OCI-LY7 (cell line): ENCODE data around the gene SRGAP2C.
"Not testable (repeated sequence)": the region's sequence is repeated elsewhere in the genome, so short reads cannot be mapped to it uniquely, and the experiment has no call there.

Experiments used
- EZH2phosphoT487 ChIP-seq: fragments of 200-600 bp; sonication (generic); IDR thresholded peaks from 2 replicates; pipeline ENCODE4 v1.6.1; 2018; ENCODE audit warnings: low read depth, borderline replicate concordance, mild to moderate bottlenecking, mixed run types, antibody characterized with exemption, low read length, moderate library complexity, mixed read lengths
- TF ChIP-seq, protein P1 (sequence below): fragments of 200-600 bp; sonication (generic); conservative IDR thresholded peaks from 2 replicates; pipeline ENCODE4 v1.5.1; 2014; ENCODE audit warnings: mild to moderate bottlenecking, antibody characterized with exemption, low read length, moderate library complexity, mixed read lengths

DNA sequence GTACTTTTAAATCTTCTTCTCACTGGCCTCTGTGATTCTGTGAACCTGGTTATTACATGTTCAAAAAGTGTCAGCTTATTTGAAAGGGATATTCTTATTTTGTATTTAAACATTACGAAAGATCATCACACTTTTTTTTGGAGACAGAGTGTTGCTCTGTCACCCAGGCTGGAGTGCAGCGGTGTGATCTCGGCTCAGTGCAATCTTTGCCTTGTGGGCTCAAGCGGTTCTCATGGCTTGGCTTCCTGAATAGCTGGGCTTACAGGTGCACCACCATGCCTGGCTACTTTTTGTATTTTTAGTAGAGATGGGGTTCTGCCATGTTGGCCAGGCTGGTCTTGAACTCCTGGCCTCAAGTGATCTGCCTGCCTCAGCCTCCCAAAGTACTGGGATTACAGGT, 82.3 kb downstream of the SRGAP2C start:
- TF ChIP-seq, protein P1, sequence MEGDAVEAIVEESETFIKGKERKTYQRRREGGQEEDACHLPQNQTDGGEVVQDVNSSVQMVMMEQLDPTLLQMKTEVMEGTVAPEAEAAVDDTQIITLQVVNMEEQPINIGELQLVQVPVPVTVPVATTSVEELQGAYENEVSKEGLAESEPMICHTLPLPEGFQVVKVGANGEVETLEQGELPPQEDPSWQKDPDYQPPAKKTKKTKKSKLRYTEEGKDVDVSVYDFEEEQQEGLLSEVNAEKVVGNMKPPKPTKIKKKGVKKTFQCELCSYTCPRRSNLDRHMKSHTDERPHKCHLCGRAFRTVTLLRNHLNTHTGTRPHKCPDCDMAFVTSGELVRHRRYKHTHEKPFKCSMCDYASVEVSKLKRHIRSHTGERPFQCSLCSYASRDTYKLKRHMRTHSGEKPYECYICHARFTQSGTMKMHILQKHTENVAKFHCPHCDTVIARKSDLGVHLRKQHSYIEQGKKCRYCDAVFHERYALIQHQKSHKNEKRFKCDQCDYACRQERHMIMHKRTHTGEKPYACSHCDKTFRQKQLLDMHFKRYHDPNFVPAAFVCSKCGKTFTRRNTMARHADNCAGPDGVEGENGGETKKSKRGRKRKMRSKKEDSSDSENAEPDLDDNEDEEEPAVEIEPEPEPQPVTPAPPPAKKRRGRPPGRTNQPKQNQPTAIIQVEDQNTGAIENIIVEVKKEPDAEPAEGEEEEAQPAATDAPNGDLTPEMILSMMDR: not testable (repeated sequence)
- not testable (repeated sequence) for TF ChIP-seq EZH2phosphoT487
